Measurements from ENCODE around the gene TBCK. TPM values are rescaled to one million over a fixed set of nuclear protein-coding genes. Genes with fewer than 3 reads are reported as not detected.
"Not testable (repeated sequence)": the region's sequence is repeated elsewhere in the genome, so short reads cannot be mapped to it uniquely, and the experiment has no call there.

TBCK gene
- total RNA-seq, 1 experiment from 2014 or later, result 19.7 TPM

DNA sequence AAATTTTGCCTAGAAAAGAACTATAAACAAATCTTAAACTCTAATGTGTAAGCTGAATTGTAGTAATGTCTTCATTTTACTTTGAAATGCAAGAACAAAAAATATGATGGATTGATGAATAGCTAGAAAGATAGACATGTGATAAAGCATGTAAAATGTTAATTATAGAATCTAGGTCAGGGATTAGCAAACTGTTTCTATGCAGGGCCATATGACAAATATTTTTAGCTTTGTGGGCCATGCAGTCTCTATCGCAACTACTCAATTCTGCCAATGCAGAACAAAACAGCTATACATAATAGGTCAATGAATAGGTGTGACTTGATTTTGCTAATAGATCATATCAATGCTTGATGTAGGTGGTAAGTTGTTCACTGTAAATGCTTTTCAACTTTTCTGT, 75.3 kb downstream of the TBCK start:
- Mint-ChIP-seq H3K4me3 (ENCODE audit: low read depth, unreplicated experiment) (no peak overlapping the region), H3K36me3 (ENCODE audit: insufficient read depth, unreplicated experiment) (no peaks in the 10 kb centered on the region), H3K9me3 (ENCODE audit: low read depth, unreplicated experiment) (no peaks in the 10 kb centered on the region), H3K4me1 (ENCODE audit: low read depth, unreplicated experiment) (peaks cover 20% of the 10 kb centered on the region), H3K27ac (ENCODE audit: unreplicated experiment) (no peak overlapping the region), H3K27me3 (ENCODE audit: unreplicated experiment) (no peaks in the 10 kb centered on the region)
- CTCF ChIA-PET, result no interaction called here
- intact Hi-C loops (cut with micrococcal nuclease; ENCODE audit: unreplicated experiment), result no loop called here
- DNase-seq, result no peak
- TF ChIP-seq, protein P1, sequence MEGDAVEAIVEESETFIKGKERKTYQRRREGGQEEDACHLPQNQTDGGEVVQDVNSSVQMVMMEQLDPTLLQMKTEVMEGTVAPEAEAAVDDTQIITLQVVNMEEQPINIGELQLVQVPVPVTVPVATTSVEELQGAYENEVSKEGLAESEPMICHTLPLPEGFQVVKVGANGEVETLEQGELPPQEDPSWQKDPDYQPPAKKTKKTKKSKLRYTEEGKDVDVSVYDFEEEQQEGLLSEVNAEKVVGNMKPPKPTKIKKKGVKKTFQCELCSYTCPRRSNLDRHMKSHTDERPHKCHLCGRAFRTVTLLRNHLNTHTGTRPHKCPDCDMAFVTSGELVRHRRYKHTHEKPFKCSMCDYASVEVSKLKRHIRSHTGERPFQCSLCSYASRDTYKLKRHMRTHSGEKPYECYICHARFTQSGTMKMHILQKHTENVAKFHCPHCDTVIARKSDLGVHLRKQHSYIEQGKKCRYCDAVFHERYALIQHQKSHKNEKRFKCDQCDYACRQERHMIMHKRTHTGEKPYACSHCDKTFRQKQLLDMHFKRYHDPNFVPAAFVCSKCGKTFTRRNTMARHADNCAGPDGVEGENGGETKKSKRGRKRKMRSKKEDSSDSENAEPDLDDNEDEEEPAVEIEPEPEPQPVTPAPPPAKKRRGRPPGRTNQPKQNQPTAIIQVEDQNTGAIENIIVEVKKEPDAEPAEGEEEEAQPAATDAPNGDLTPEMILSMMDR (IDR thresholded peaks at IDR 0.05; ENCODE audit: unreplicated experiment), result no peak
- BruUV-seq (replicated peaks), result no TSS peak

DNA sequence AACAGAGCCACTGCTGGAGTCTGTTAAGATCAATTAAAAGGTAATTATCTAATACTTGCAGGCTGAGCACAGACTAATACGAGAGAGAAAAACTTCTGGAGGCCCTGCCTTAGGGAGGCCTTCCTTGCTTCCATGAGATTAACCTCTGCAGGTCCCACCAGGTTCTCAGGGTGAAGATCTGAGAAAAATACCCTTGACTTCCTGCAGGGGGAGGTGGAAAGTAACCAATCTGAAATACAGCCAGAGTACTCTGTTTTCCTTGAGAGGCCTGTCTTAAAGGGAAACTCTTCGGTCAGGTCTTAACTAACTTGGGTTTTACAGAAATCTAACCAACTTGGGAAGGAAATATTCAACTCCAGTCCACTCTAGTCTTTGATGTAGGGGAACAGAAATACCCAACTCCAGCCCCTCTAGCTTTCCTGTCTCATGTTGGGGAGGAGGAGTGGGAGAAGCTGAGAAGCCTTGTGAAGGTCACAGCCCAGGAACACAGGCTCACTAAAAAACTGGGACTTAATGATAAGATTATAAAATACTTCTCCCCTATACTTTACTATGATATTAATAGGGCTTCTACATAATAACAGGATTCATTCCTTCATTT, 77.1 kb downstream of the TBCK start:
- TF ChIP-seq, protein P1 (IDR thresholded peaks at IDR 0.05; ENCODE audit: unreplicated experiment), result peak; percentile 55
- no peaks in the 10 kb centered on the region for H3K27me3 Mint-ChIP-seq (ENCODE audit: unreplicated experiment)
- CTCF ChIA-PET, result no interaction called here

DNA sequence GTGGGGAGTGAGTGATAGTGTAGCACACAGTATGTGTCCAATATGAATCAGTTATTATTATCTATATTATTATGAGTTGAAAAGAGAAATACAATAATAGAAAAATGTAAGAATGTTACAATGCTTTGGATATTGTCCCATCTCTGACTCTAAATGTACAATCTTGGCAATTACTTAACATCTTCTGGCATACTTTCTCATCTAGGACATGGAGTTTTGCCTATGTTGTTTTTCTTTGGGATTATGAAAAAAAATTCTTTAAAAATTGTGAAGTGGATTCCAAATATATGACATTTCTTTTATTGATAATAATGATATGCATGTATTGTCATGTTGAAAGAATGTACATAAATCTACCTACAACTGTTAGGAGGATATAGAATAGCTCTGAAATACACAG, 84.1 kb downstream of the TBCK start:
- CTCF ChIA-PET, result no interaction called here
- Mint-ChIP-seq H3K9me3 (ENCODE audit: low read depth, unreplicated experiment) (no peaks in the 10 kb centered on the region), H3K27me3 (ENCODE audit: unreplicated experiment) (no peaks in the 10 kb centered on the region), H3K36me3 (ENCODE audit: insufficient read depth, unreplicated experiment) (peaks cover 8% of the 10 kb centered on the region), H3K4me1 (ENCODE audit: low read depth, unreplicated experiment) (no peaks in the 10 kb centered on the region), H3K4me3 (ENCODE audit: low read depth, unreplicated experiment) (no peak overlapping the region), H3K27ac (ENCODE audit: unreplicated experiment) (no peak overlapping the region)
- BruUV-seq (replicated peaks), result no TSS peak
- no peak for DNase-seq
- intact Hi-C loops (cut with micrococcal nuclease; ENCODE audit: unreplicated experiment), result no loop called here
- TF ChIP-seq, protein P1 (IDR thresholded peaks at IDR 0.05; ENCODE audit: unreplicated experiment), result no peak

More for the DNA sequence above, 77.1 kb downstream of the TBCK start:
- Mint-ChIP-seq H3K27ac (ENCODE audit: unreplicated experiment) (peak overlapping the region; percentile 11), H3K9me3 (ENCODE audit: low read depth, unreplicated experiment) (no peaks in the 10 kb centered on the region), H3K4me3 (ENCODE audit: low read depth, unreplicated experiment) (no peak overlapping the region), H3K4me1 (ENCODE audit: low read depth, unreplicated experiment) (peaks cover 12% of the 10 kb centered on the region), H3K36me3 (ENCODE audit: insufficient read depth, unreplicated experiment) (no peaks in the 10 kb centered on the region)
- DNase-seq, result peak; percentile 40
- BruUV-seq (replicated peaks), result no TSS peak
- intact Hi-C loops (cut with micrococcal nuclease; ENCODE audit: unreplicated experiment), result no loop called here

DNA sequence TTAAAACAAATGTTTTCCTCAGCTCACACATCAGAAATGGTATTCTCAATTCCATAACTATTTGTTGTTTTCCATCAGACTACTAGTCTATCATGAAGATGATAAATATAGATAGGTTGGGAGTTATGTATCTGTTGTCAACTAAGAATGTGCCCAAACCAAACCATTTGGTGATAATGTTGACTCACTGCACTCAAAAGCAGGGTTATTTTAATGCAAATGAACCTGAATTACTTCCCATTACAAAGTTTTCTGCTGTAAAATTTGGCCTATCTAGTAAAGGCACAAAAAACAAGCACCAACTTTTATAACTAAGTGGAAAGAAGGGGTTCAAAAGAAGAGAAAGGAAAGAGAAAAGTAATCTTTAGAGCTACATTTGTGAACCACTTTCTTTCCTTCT, 93.5 kb downstream of the TBCK start:
- H3K27ac Mint-ChIP-seq (ENCODE audit: unreplicated experiment), result no peak overlapping the region
- TF ChIP-seq, protein P1 (IDR thresholded peaks at IDR 0.05; ENCODE audit: unreplicated experiment), result no peak
- CTCF ChIA-PET, result no interaction called here
- no peaks in the 10 kb centered on the region for H3K36me3 Mint-ChIP-seq (ENCODE audit: insufficient read depth, unreplicated experiment)
- H3K4me3 Mint-ChIP-seq (ENCODE audit: low read depth, unreplicated experiment), result no peak overlapping the region
- no peak for DNase-seq
- H3K27me3 Mint-ChIP-seq (ENCODE audit: unreplicated experiment), result no peaks in the 10 kb centered on the region
- intact Hi-C loops (cut with micrococcal nuclease; ENCODE audit: unreplicated experiment), result no loop called here
- H3K4me1 Mint-ChIP-seq (ENCODE audit: low read depth, unreplicated experiment), result no peaks in the 10 kb centered on the region
- no TSS peak for BruUV-seq (replicated peaks)
- H3K9me3 Mint-ChIP-seq (ENCODE audit: low read depth, unreplicated experiment), result no peaks in the 10 kb centered on the region

DNA sequence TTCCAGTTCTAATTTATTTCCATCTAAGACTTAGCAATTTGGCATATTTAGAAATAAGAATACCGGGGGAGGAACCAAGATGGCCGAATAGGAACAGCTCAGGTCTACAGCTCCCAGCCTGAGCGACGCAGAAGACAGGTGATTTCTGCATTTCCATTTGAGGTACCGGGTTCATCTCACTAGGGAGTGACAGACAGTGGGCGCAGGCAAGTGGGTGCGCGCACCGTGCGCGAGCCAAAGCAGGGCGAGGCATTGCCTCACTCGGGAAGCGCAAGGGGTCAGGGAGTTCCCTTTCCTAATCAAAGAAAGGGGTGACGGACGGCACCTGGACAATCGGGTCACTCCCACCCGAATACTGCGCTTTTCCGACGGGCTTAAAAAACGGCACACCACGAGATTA, 102.7 kb downstream of the TBCK start:
- DNase-seq; intact Hi-C loops (cut with micrococcal nuclease; ENCODE audit: unreplicated experiment); BruUV-seq (replicated peaks); H3K4me3 Mint-ChIP-seq (ENCODE audit: low read depth, unreplicated experiment); H3K27ac Mint-ChIP-seq (ENCODE audit: unreplicated experiment); H3K36me3 Mint-ChIP-seq (ENCODE audit: insufficient read depth, unreplicated experiment); H3K9me3 Mint-ChIP-seq (ENCODE audit: low read depth, unreplicated experiment); H3K27me3 Mint-ChIP-seq (ENCODE audit: unreplicated experiment); CTCF ChIA-PET; H3K4me1 Mint-ChIP-seq (ENCODE audit: low read depth, unreplicated experiment): not testable (repeated sequence)
